CD4-positive, alpha-beta T cell treated with Interleukin-17A for 1 hour (primary cell): Measurements from ENCODE around the gene PLXNA4.
A peak's percentile ranks its signal among the peaks of the same experiment; 100 is the strongest.
"Not testable (repeated sequence)": the region's sequence is repeated elsewhere in the genome, so short reads cannot be mapped to it uniquely, and the experiment has no call there.

ENCODE experiments used
- DNase-seq: peaks from one replicate; pipeline ENCODE4 v3.0.0-alpha.2; 2020

The PLXNA4 gene

GRCh38 chr7:132406039-132406438 lies 170.2 kb downstream of the PLXNA4 start:
- no peak for DNase-seq

GRCh38 chr7:132404261-132404660 lies 172.0 kb downstream of the PLXNA4 start:
- no peak for DNase-seq

GRCh38 chr7:132403465-132404110 lies 172.7 kb downstream of the PLXNA4 start:
- DNase-seq = no peak

- DNase-seq = no peak
These were observed 173.5 kb downstream of the PLXNA4 start for GRCh38 chr7:132402751-132403245.

- DNase-seq = no peak
These were observed 174.2 kb downstream of the PLXNA4 start for GRCh38 chr7:132402096-132402495.

- DNase-seq = no peak
These were observed 175.6 kb downstream of the PLXNA4 start for GRCh38 chr7:132400561-132401142.

- DNase-seq = no peak
These were observed 176.9 kb downstream of the PLXNA4 start for GRCh38 chr7:132399367-132399766.

- DNase-seq = no peak
These were observed 177.9 kb downstream of the PLXNA4 start for GRCh38 chr7:132398253-132398925.

GRCh38 chr7:132397070-132397469 lies 179.2 kb downstream of the PLXNA4 start:
- DNase-seq = no peak

GRCh38 chr7:132395361-132395760 lies 180.9 kb downstream of the PLXNA4 start:
- no peak for DNase-seq

GRCh38 chr7:132394283-132395198 lies 181.7 kb downstream of the PLXNA4 start:
- DNase-seq = peak; percentile 62

GRCh38 chr7:132393789-132394261 lies 182.4 kb downstream of the PLXNA4 start:
- DNase-seq = no peak

GRCh38 chr7:132392713-132393112 lies 183.6 kb downstream of the PLXNA4 start:
- no peak for DNase-seq

- DNase-seq = peak; percentile 13
These were observed 185.6 kb downstream of the PLXNA4 start for GRCh38 chr7:132390705-132391104.

- not testable (repeated sequence) for DNase-seq
These were observed 186.2 kb downstream of the PLXNA4 start for GRCh38 chr7:132390049-132390448.

- no peak for DNase-seq
These were observed 187.6 kb downstream of the PLXNA4 start for GRCh38 chr7:132388688-132389087.

GRCh38 chr7:132387596-132387995 lies 188.7 kb downstream of the PLXNA4 start:
- DNase-seq = no peak

- DNase-seq = no peak
These were observed 190.0 kb downstream of the PLXNA4 start for GRCh38 chr7:132386201-132386681.

GRCh38 chr7:132383962-132384361 lies 192.3 kb downstream of the PLXNA4 start:
- no peak for DNase-seq

GRCh38 chr7:132381742-132382472 lies 194.4 kb downstream of the PLXNA4 start:
- no peak for DNase-seq

GRCh38 chr7:132380059-132380458 lies 196.2 kb downstream of the PLXNA4 start:
- DNase-seq = no peak

- DNase-seq = no peak
These were observed 197.0 kb downstream of the PLXNA4 start for GRCh38 chr7:132379292-132379691.
